GM21528 (cell line): ENCODE measurements around the gene EMX1.

Experiments used
- ATAC-seq: cut with Tn5 transposase; IDR thresholded peaks from one replicate; pipeline ENCODE4 v1.9.1; 2021; ENCODE audit warnings: mild to moderate bottlenecking, moderate library complexity; ENCODE audit not compliant: unreplicated experiment, low FRiP score

Gene EMX1

GRCh38 chr2:72940786-72941185 is 23.5 kb downstream of the EMX1 start:
- no peak for ATAC-seq

- ATAC-seq = no peak
Measured at GRCh38 chr2:72942293-72942692, 25.0 kb downstream of the EMX1 start.

- ATAC-seq = no peak
Measured at GRCh38 chr2:72942881-72943418, 25.6 kb downstream of the EMX1 start.

- no peak for ATAC-seq
Measured at GRCh38 chr2:72943540-72944395, 26.4 kb downstream of the EMX1 start.

- ATAC-seq = no peak
Measured at GRCh38 chr2:72944804-72945449, 27.6 kb downstream of the EMX1 start.

GRCh38 chr2:72945450-72946019 is 28.2 kb downstream of the EMX1 start:
- no peak for ATAC-seq

GRCh38 chr2:72946466-72946865 is 29.1 kb downstream of the EMX1 start:
- no peak for ATAC-seq

- ATAC-seq = no peak
Measured at GRCh38 chr2:72947952-72948830, 30.9 kb downstream of the EMX1 start.

- ATAC-seq = no peak
Measured at GRCh38 chr2:72949045-72949444, 31.7 kb downstream of the EMX1 start.

GRCh38 chr2:72949642-72950041 is 32.3 kb downstream of the EMX1 start:
- ATAC-seq = no peak

GRCh38 chr2:72950558-72951255 is 33.4 kb downstream of the EMX1 start:
- no peak for ATAC-seq

GRCh38 chr2:72951303-72952095 is 34.2 kb downstream of the EMX1 start:
- ATAC-seq = no peak

GRCh38 chr2:72952110-72952823 is 34.9 kb downstream of the EMX1 start:
- ATAC-seq = no peak

GRCh38 chr2:72952961-72953360 is 35.6 kb downstream of the EMX1 start:
- no peak for ATAC-seq

- ATAC-seq = no peak
Measured at GRCh38 chr2:72953528-72953927, 36.2 kb downstream of the EMX1 start.

- ATAC-seq = no peak
Measured at GRCh38 chr2:72953976-72954375, 36.7 kb downstream of the EMX1 start.

GRCh38 chr2:72954376-72955227 is 37.3 kb downstream of the EMX1 start:
- no peak for ATAC-seq
